Tibial nerve (tissue), 4 donors: Measurements from ENCODE around the gene GON4L. TPM values are rescaled to one million over a fixed set of nuclear protein-coding genes. Genes with fewer than 3 reads are reported as not detected.
"Not testable (repeated sequence)": the region's sequence is repeated elsewhere in the genome, so short reads cannot be mapped to it uniquely, and the experiment has no call there.

Source experiments
- DNase-seq, 2 donors: peaks; one replicate each; pipeline ENCODE4 v3.0.0-alpha.2; 2019; ENCODE audit warnings: low spot score in 2 of 2
- H3K27ac ChIP-seq, 4 donors: fragments of 200-600 bp; sonication (generic) in 3 of 4; one replicate each; pipeline ENCODE4 v1.5.1; 2017 to 2019; ENCODE audit warnings: mild to moderate bottlenecking in 1 of 4
- H3K27me3 ChIP-seq, 2 donors: fragments of 200-600 bp; sonication (generic) in 1 of 2; one replicate each; pipeline versions ENCODE4 v1.5.1 to v1.6.0; 2017 to 2019
- H3K36me3 ChIP-seq, 3 donors: fragments of 200-600 bp; sonication (generic); one replicate each; pipeline ENCODE4 v1.5.1; 2018 to 2019
- H3K4me1 ChIP-seq, 4 donors: fragments of 200-600 bp; sonication (generic) in 3 of 4; one replicate each; pipeline ENCODE4 v1.5.1; 2017 to 2019
- H3K4me3 ChIP-seq, 4 donors: fragments of 200-600 bp; sonication (generic) in 3 of 4; one replicate each; pipeline ENCODE4 v1.5.1; 2017 to 2019; ENCODE audit warnings: mild to moderate bottlenecking in 1 of 4, moderate library complexity in 1 of 4
- H3K9me3 ChIP-seq, 4 donors: fragments of 200-600 bp; sonication (generic) in 3 of 4; one replicate each; pipeline ENCODE4 v1.5.1; 2017 to 2019
- EP300 ChIP-seq, 2 donors: sonication (generic); formaldehyde crosslinking; IDR thresholded peaks; one replicate each; pipeline ENCODE4 v1.6.1; 2017; ENCODE audit warnings: antibody characterized with exemption in 2 of 2, mild to moderate bottlenecking in 1 of 2
- POLR2A ChIP-seq, 2 donors: fragments of 450-650 bp; IDR thresholded peaks; one replicate each; pipeline ENCODE4 v1.6.1; 2017; ENCODE audit warnings: antibody characterized with exemption in 2 of 2, mild to moderate bottlenecking in 2 of 2, moderate library complexity in 2 of 2
- WGBS, 2 donors: methylation state at CpG; one replicate each; pipeline ENCODE4 v1.1.5; 2018; 5-methylcytosine and 5-hydroxymethylcytosine counted together
- small RNA-seq: library from RNA; depleted of rRNA; stranded (forward); fragments of <200 nt; gene quantifications from one replicate; pipeline ENCODE3, GENCODE V24; 2016
- total RNA-seq, 4 donors: library from RNA; depleted of rRNA; stranded (reverse); fragments of >200 nt; gene quantifications; one replicate each; pipeline ENCODE4 v1.1.0, GENCODE V29; 2016
- TF ChIP-seq, protein P1 (sequence below), 5 experiments: fragments of 200-600 bp in 3 of 5; fragments of 450-650 bp in 2 of 5; sonication (generic) in 3 of 5; IDR thresholded peaks; one replicate each; pipeline ENCODE4 v1.5.1; 2016 to 2019; ENCODE audit warnings: antibody characterized with exemption in 5 of 5, mild to moderate bottlenecking in 3 of 5, moderate library complexity in 2 of 5

The GON4L gene
- total RNA-seq, 4 donors from 2014 or later: 53.3 to 88.2 (median 66.2) TPM

DNA sequence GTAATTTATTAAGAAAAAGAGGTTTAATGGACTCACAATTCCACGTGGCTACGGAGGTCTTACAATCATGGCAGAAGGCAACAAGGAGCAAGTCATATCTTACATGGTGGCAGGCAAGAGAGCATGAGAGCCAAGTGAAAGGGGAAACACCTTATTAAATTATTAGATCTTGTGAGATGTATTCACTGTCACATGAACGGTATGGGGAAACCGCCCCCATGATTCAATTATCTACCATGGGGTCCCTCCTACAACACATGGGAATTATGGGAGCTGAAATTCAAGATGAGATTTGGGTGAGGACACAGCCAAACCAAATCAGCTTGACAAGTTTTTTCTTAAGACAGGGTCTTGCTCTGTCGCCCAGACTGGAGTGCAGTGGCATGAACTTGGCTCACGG, 153.8 kb downstream of the GON4L start:
- Histone ChIP-seq H3K36me3 (no peaks in the 10 kb centered on the region), H3K27me3 (no peaks in the 10 kb centered on the region), H3K4me3 (no peak overlapping the region), H3K27ac (no peak overlapping the region), H3K9me3 (no peaks in the 10 kb centered on the region), H3K4me1 (peaks cover 0 to 4% (median 0%) of the 10 kb centered on the region in 4 donors)
- TF ChIP-seq EP300 (IDR thresholded peaks at IDR 0.05): no peak
- no peak for TF ChIP-seq POLR2A (IDR thresholded peaks at IDR 0.05)
- TF ChIP-seq, protein P1, sequence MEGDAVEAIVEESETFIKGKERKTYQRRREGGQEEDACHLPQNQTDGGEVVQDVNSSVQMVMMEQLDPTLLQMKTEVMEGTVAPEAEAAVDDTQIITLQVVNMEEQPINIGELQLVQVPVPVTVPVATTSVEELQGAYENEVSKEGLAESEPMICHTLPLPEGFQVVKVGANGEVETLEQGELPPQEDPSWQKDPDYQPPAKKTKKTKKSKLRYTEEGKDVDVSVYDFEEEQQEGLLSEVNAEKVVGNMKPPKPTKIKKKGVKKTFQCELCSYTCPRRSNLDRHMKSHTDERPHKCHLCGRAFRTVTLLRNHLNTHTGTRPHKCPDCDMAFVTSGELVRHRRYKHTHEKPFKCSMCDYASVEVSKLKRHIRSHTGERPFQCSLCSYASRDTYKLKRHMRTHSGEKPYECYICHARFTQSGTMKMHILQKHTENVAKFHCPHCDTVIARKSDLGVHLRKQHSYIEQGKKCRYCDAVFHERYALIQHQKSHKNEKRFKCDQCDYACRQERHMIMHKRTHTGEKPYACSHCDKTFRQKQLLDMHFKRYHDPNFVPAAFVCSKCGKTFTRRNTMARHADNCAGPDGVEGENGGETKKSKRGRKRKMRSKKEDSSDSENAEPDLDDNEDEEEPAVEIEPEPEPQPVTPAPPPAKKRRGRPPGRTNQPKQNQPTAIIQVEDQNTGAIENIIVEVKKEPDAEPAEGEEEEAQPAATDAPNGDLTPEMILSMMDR (IDR thresholded peaks at IDR 0.05): no peak
- WGBS, 2 donors: 94 to 96% methylated on average over 6 of the region's 6 CpGs
- no peak for DNase-seq

DNA sequence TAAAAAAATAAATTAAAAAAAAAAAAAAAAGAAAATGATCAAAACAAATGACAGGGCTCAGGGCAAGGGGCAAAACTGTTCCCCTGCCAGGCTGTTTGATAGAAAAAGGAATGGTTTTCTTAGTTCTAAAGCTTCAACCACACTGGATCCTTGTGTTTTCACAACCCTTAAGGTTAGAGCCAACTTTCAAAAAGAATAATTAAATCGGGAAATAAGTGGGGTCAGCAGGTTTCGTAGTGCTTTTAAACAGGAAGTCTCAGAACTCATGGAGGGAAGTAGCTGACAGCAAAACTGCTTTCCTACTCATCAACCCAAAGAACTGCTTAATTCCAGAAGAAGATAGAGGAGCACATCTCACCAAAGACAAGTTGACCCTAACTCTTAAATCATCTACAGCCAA, 155.3 kb downstream of the GON4L start:
- H3K27me3 ChIP-seq, H3K4me3 ChIP-seq, H3K9me3 ChIP-seq, DNase-seq, H3K36me3 ChIP-seq, H3K27ac ChIP-seq: not testable (repeated sequence)
- 51 to 57% methylated on average over 2 of the region's 2 CpGs for WGBS, 2 donors
- peaks cover 0 to 16% (median 0%) of the 10 kb centered on the region in 4 donors for H3K4me1 ChIP-seq

Small RNA genes within 50 kb of the gene (small RNA-seq; reads per million reads assigned to genes)
- gene RF00015: not detected

Other genes starting within 250 kb of the GON4L start
- 10 to 100 TPM; 16.4 to 41.4 (median 20.9) TPM for gene MSTO1, start 247.0 kb downstream of the GON4L start, total RNA-seq
- gene YY1AP1, start 168.4 kb downstream of the GON4L start, total RNA-seq: 100 to 1,000 TPM; 170 to 253 (median 196) TPM
- 100 to 1,000 TPM; 101 to 159 (median 138) TPM for gene DAP3, start 168.1 kb downstream of the GON4L start, total RNA-seq
- gene SYT11, start 2.4 kb upstream of the GON4L start, total RNA-seq: 10 to 100 TPM; 29.2 to 54.2 (median 38.1) TPM
- gene RIT1, start 54.1 kb upstream of the GON4L start, total RNA-seq: 10 to 100 TPM; 18.8 to 23.3 (median 20.7) TPM
- gene KHDC4, start 77.2 kb upstream of the GON4L start, total RNA-seq: 10 to 100 TPM; 46.8 to 82.8 (median 67.7) TPM
- gene RXFP4, start 84.4 kb upstream of the GON4L start, total RNA-seq: not detected
- 100 to 1,000 TPM; 105 to 195 (median 153) TPM for gene ARHGEF2, start 121.3 kb upstream of the GON4L start, total RNA-seq
- 100 to 1,000 TPM; 172 to 236 (median 212) TPM for gene SSR2, start 163.7 kb upstream of the GON4L start, total RNA-seq
- 10 to 100 TPM; 19.5 to 32.1 (median 22.8) TPM for gene UBQLN4, start 196.6 kb upstream of the GON4L start, total RNA-seq
- gene LAMTOR2, start 197.6 kb upstream of the GON4L start, total RNA-seq: 10 to 100 TPM; 32.6 to 51.8 (median 47.8) TPM
- gene RAB25, start 203.9 kb upstream of the GON4L start, total RNA-seq: not detected
- gene MEX3A, start 225.3 kb upstream of the GON4L start, total RNA-seq: 1 to 10 TPM in 1 of 4 donors, under 1 TPM in 3; under 0.01 to 1.2 (median 0.43) TPM